NOMO-1 treated with DMSO at 0.1 percent for 48 hours (cell line): ENCODE data around the gene INCENP.
"Not testable (repeated sequence)": the region's sequence is repeated elsewhere in the genome, so short reads cannot be mapped to it uniquely, and the experiment has no call there.

Source experiments
- DNase-seq: peaks from one replicate; lab custom pipeline; 2025; ENCODE audit not compliant: unreplicated experiment; lab: John Stamatoyannopoulos, UW

Gene INCENP

GRCh38 chr11:62123669-62124185 lies at the start of gene INCENP:
Gene INCENP, plus strand, starts transcription at chr11:62124011. Its CDS starts 4,151 bp downstream, at chr11:62128162.
- DNase-seq: peak; percentile 99

- DNase-seq: no peak
Observed at GRCh38 chr11:62075438-62075837, 48.4 kb upstream of the INCENP start.

GRCh38 chr11:62077132-62077531 lies 46.7 kb upstream of the INCENP start:
- DNase-seq: no peak

- DNase-seq: peak; percentile 60
Observed at GRCh38 chr11:62081378-62082291, 42.2 kb upstream of the INCENP start.

GRCh38 chr11:62082292-62082657 lies 41.5 kb upstream of the INCENP start:
- no peak for DNase-seq

- not testable (repeated sequence) for DNase-seq
Observed at GRCh38 chr11:62084801-62085200, 39.0 kb upstream of the INCENP start.

- DNase-seq: no peak
Observed at GRCh38 chr11:62087694-62088093, 36.1 kb upstream of the INCENP start.

- no peak for DNase-seq
Observed at GRCh38 chr11:62088331-62088933, 35.4 kb upstream of the INCENP start.

GRCh38 chr11:62103141-62103540 lies 20.7 kb upstream of the INCENP start:
- no peak for DNase-seq

GRCh38 chr11:62103986-62104385 lies 19.8 kb upstream of the INCENP start:
- DNase-seq: no peak

GRCh38 chr11:62104816-62105653 lies 18.8 kb upstream of the INCENP start:
- DNase-seq: no peak

- DNase-seq: no peak
Observed at GRCh38 chr11:62105667-62106191, 18.1 kb upstream of the INCENP start.

- DNase-seq: peak; percentile 71
Observed at GRCh38 chr11:62108017-62108750, 15.6 kb upstream of the INCENP start.

- peak; percentile 64 for DNase-seq
Observed at GRCh38 chr11:62108971-62109404, 14.8 kb upstream of the INCENP start.

GRCh38 chr11:62115085-62115694 lies 8.6 kb upstream of the INCENP start:
- no peak for DNase-seq

GRCh38 chr11:62116451-62116850 lies 7.4 kb upstream of the INCENP start:
- DNase-seq: no peak

- DNase-seq: no peak
Observed at GRCh38 chr11:62119569-62119968, 4.2 kb upstream of the INCENP start.

GRCh38 chr11:62120001-62120400 lies 3.8 kb upstream of the INCENP start:
- DNase-seq: no peak

- no peak for DNase-seq
Observed at GRCh38 chr11:62120431-62120830, 3.4 kb upstream of the INCENP start.

GRCh38 chr11:62122076-62122475 lies 1.7 kb upstream of the INCENP start:
- DNase-seq: no peak
